Calu3 (cell line): ENCODE measurements around the gene MYLK. TPM values are rescaled to one million over a fixed set of nuclear protein-coding genes. Genes with fewer than 3 reads are reported as not detected.

Experiments used
- BruUV-seq: library from RNA; stranded (reverse); fragments of 400-500 nt; replicated peaks from 2 replicates; lab custom pipeline; 2021; lab: Mats Ljungman, UMichigan
- CTCF ChIA-PET: fragments of 300-600 bp; sonication (Branson Sonifier 250); formaldehyde crosslinking; loops from one replicate; lab custom pipeline; 2022; ENCODE audit warnings: antibody characterized with exemption; lab: Charles Lee
- DNase-seq: peaks from one replicate; pipeline ENCODE4 v3.0.0; 2022
- H3K27ac Mint-ChIP-seq: one replicate; pipeline ENCODE4 v1.8.0; 2022; ENCODE audit warnings: mixed read lengths; ENCODE audit not compliant: unreplicated experiment
- H3K27me3 Mint-ChIP-seq: one replicate; pipeline ENCODE4 v1.8.0; 2022; ENCODE audit warnings: mixed read lengths; ENCODE audit not compliant: unreplicated experiment
- H3K36me3 Mint-ChIP-seq: one replicate; pipeline ENCODE4 v1.8.0; 2022; ENCODE audit warnings: mild to moderate bottlenecking, moderate library complexity, mixed read lengths; ENCODE audit not compliant: insufficient read depth, unreplicated experiment
- H3K4me1 Mint-ChIP-seq: one replicate; pipeline ENCODE4 v1.8.0; 2022; ENCODE audit warnings: mild to moderate bottlenecking, low read depth, mixed read lengths; ENCODE audit not compliant: unreplicated experiment
- H3K4me3 Mint-ChIP-seq: one replicate; pipeline ENCODE4 v1.8.0; 2022; ENCODE audit warnings: mild to moderate bottlenecking, low read depth, moderate library complexity, mixed read lengths; ENCODE audit not compliant: unreplicated experiment
- H3K9me3 Mint-ChIP-seq: one replicate; pipeline ENCODE4 v1.8.0; 2022; ENCODE audit warnings: low read depth, mixed read lengths; ENCODE audit not compliant: unreplicated experiment
- CTCF ChIP-seq: fragments of 200-600 bp; IDR thresholded peaks from one replicate; pipeline ENCODE4 v1.8.0; 2022; ENCODE audit warnings: antibody characterized with exemption; ENCODE audit not compliant: unreplicated experiment
- intact Hi-C: fragments of 100-400 bp; cut with micrococcal nuclease; formaldehyde crosslinking; loops from one replicate; pipeline ENCODE4 v1.10.0; 2022; ENCODE audit not compliant: unreplicated experiment
- total RNA-seq: library from RNA; stranded (reverse); gene quantifications from 2 replicates; pipeline ENCODE4 v1.2.3, GENCODE V29; 2022

Gene MYLK
- total RNA-seq, 1 experiment from 2014 or later: 10.7 TPM

- BruUV-seq: no TSS peak
- Mint-ChIP-seq H3K4me3 (no peak overlapping the region), H3K9me3 (no peaks in the 10 kb centered on the region), H3K27ac (no peak overlapping the region), H3K27me3 (no peaks in the 10 kb centered on the region), H3K36me3 (peaks cover 10% of the 10 kb centered on the region), H3K4me1 (no peaks in the 10 kb centered on the region)
- no peak for TF ChIP-seq CTCF
- no peak for DNase-seq
- intact Hi-C loops: no loop called here
- CTCF ChIA-PET: no interaction called here
These were observed 249.7 kb downstream of the MYLK start for GRCh38 chr3:123634149-123635051.

GRCh38 chr3:123633530-123633929 is 250.6 kb downstream of the MYLK start:
- CTCF ChIA-PET: no interaction called here
- Mint-ChIP-seq H3K4me1 (no peaks in the 10 kb centered on the region), H3K36me3 (peaks cover 10% of the 10 kb centered on the region), H3K27ac (no peak overlapping the region), H3K9me3 (no peaks in the 10 kb centered on the region), H3K4me3 (no peak overlapping the region), H3K27me3 (no peaks in the 10 kb centered on the region)
- BruUV-seq: no TSS peak
- DNase-seq: no peak
- TF ChIP-seq CTCF: no peak
- intact Hi-C loops: no loop called here

- Mint-ChIP-seq H3K9me3 (no peaks in the 10 kb centered on the region), H3K27ac (no peak overlapping the region), H3K36me3 (peaks cover 6% of the 10 kb centered on the region), H3K4me1 (no peaks in the 10 kb centered on the region), H3K4me3 (no peak overlapping the region), H3K27me3 (no peaks in the 10 kb centered on the region)
- no peak for TF ChIP-seq CTCF
- BruUV-seq: no TSS peak
- no peak for DNase-seq
- intact Hi-C loops: no loop called here
- CTCF ChIA-PET: no interaction called here
These were observed 251.9 kb downstream of the MYLK start for GRCh38 chr3:123632161-123632655.

GRCh38 chr3:123629747-123630047 is 254.4 kb downstream of the MYLK start:
- Mint-ChIP-seq H3K4me3 (no peak overlapping the region), H3K4me1 (no peaks in the 10 kb centered on the region), H3K9me3 (no peaks in the 10 kb centered on the region), H3K27ac (no peak overlapping the region), H3K36me3 (peaks cover 13% of the 10 kb centered on the region), H3K27me3 (no peaks in the 10 kb centered on the region)
- no peak for DNase-seq
- intact Hi-C loops: no loop called here
- no peak for TF ChIP-seq CTCF
- CTCF ChIA-PET: no interaction called here
- no TSS peak for BruUV-seq
